ACC112 (cell line): ENCODE data around the gene NECTIN1.

ENCODE experiments used
- H2AFZ ChIP-seq: fragments of 200-600 bp; sonication (generic); one replicate; pipeline ENCODE4 v1.6.0; 2017; ENCODE audit warnings: antibody characterized with exemption, low read length; ENCODE audit not compliant: unreplicated experiment
- H3K27ac ChIP-seq: fragments of 200-600 bp; sonication (generic); 2 replicates; pipeline ENCODE4 v1.5.1; 2014; ENCODE audit warnings: low read depth, mild to moderate bottlenecking, antibody characterized with exemption, low read length, moderate library complexity
- H3K27me3 ChIP-seq: fragments of 200-600 bp; sonication (generic); 2 replicates; pipeline ENCODE4 v1.6.1; 2014; ENCODE audit warnings: mild to moderate bottlenecking, antibody characterized with exemption, low read length, moderate library complexity, mixed read lengths; ENCODE audit not compliant: insufficient read depth
- H3K36me3 ChIP-seq: fragments of 200-600 bp; sonication (generic); 2 replicates; pipeline ENCODE4 v1.6.1; 2016; ENCODE audit warnings: mild to moderate bottlenecking, antibody characterized with exemption, low read length, moderate library complexity, mixed read lengths; ENCODE audit not compliant: insufficient read depth
- H3K4me1 ChIP-seq: fragments of 200-600 bp; sonication (generic); one replicate; pipeline ENCODE4 v1.6.1; 2016; ENCODE audit warnings: low read length, mixed read lengths; ENCODE audit not compliant: insufficient read depth, unreplicated experiment, control insufficient read depth
- H3K4me3 ChIP-seq: fragments of 200-600 bp; sonication (generic); 2 replicates; pipeline ENCODE4 v1.5.1; 2014; ENCODE audit warnings: mild to moderate bottlenecking, low read depth, low read length
- H3K79me2 ChIP-seq: fragments of 200-600 bp; sonication (generic); one replicate; pipeline ENCODE4 v1.6.0; 2016; ENCODE audit warnings: low read length; ENCODE audit not compliant: control insufficient read depth, unreplicated experiment, insufficient read depth

Gene NECTIN1

DNA sequence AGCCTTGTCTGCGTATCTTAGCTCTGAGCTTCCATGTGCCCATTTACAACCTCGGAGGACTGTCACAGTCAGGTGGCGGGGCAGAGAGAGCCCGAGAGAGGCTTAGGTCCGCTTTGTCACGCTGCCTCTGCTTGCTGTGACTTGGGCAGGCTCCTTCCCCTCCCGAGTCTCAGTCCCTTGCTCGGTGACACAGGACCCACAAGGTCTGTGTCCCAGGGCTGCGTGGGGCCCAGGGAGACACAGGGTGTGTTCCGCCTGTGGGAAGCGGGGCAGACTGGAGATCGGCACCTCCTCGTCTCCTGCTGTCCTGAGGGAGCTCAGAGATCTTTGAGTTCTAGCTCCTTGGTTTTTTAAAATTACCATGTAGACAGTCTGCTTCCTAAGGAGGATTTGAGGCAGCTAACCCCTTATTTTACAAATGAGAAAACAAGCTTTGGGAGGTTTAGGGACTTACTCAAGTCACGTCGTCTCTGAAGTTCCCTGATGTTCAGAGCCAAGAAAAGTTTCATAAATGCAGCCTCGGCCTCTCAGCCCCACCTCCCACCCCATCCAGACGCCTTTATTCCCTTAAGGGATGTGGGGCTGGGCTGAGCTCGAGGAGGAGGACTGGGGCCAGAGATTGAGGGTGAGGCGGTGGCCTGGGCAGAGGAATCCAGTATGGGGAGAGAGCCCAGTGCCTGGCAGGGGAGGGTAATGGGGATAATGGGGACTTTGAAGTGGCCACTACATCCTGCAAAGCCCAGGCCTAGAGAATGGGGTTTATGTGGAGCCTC, 103.6 kb downstream of the NECTIN1 start:
- no peaks in the 10 kb centered on the region for H3K27me3 ChIP-seq

DNA sequence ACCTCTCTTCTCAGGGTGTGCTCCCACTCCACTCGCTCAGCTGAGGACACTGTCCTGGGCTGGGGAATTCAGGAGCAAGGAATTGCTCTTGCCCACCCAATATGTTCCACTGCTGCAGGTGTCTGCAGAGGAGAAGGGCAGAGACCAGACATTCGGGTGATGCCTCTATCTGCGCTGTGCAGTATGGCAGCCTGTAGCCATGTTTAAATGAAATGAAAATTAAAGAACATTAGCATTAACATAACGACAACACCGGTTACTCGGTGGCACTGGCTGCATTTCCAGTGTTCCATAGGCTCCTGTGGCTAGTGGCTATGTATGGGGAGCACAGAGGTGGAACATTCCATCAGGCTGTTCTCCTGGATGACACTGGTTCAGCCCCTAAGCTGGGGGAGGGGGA, 104.4 kb downstream of the NECTIN1 start:
- no peak overlapping the region for H3K4me3 ChIP-seq
- no peak overlapping the region for H3K27ac ChIP-seq
- H3K79me2 ChIP-seq, result no peaks in the 10 kb centered on the region
- H3K27me3 ChIP-seq, result no peaks in the 10 kb centered on the region
- H3K36me3 ChIP-seq, result no peaks in the 10 kb centered on the region
- H2AFZ ChIP-seq, result no peak overlapping the region
- H3K4me1 ChIP-seq, result no peaks in the 10 kb centered on the region

More for the DNA sequence above, 103.6 kb downstream of the NECTIN1 start:
- H3K79me2 ChIP-seq, result no peaks in the 10 kb centered on the region
- H3K4me1 ChIP-seq, result no peaks in the 10 kb centered on the region
- H3K27ac ChIP-seq, result no peak overlapping the region
- no peak overlapping the region for H3K4me3 ChIP-seq
- H3K36me3 ChIP-seq, result no peaks in the 10 kb centered on the region
- H2AFZ ChIP-seq, result no peak overlapping the region

DNA sequence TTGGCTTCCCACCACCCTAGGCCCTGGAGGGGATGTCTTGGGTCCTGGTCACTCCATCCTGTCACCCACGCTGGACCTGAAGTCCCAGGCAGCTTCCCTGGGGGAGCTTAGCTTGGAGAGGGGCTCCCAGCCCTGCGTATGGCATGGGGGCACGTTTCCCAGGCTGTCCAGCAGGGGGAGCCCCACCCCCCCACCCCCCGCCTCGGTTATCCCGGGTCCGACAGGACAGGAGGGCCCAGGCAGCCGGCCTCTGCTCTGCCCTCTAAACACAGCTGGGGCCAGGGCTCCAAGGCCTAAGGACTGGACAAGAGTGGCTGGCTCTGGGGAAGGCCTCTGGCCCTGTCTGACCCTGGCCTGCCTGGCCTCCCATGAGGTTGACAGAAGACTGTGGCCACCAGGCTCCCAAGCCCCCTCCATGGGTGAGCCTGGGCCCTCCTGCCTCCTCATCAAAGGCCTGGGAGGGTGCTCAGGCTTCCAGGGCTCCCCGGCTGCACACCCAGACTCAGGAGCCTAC, 104.8 kb downstream of the NECTIN1 start:
- no peak overlapping the region for H2AFZ ChIP-seq
- no peaks in the 10 kb centered on the region for H3K4me1 ChIP-seq
- H3K27ac ChIP-seq, result no peak overlapping the region

DNA sequence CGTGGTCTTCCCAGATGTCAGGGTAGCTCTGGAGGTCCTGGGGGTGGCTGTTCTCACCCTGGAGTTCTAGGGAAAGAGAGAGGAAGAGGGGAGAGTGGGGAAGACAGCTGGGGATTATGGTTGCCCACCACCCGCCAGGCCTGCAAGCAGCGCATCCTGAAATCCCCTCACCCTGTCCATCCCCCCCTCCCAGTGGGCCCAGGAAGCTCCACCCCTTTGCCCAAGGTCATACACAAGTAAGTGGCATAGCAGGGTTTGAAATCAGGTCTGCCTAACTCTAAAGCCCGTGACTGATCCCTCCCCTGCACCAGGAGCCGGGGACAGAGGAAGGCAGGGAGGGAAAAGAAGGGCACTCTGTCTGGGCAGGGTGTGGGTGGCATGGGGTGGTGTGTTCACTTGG, 105.3 kb downstream of the NECTIN1 start:
- Histone ChIP-seq H2AFZ (no peak overlapping the region), H3K36me3 (no peaks in the 10 kb centered on the region), H3K4me1 (no peaks in the 10 kb centered on the region), H3K79me2 (no peaks in the 10 kb centered on the region), H3K4me3 (no peak overlapping the region), H3K27me3 (no peaks in the 10 kb centered on the region), H3K27ac (no peak overlapping the region)

More for the DNA sequence above, 104.8 kb downstream of the NECTIN1 start:
- H3K36me3 ChIP-seq, result no peaks in the 10 kb centered on the region
- no peak overlapping the region for H3K4me3 ChIP-seq
- H3K27me3 ChIP-seq, result no peaks in the 10 kb centered on the region
- H3K79me2 ChIP-seq, result no peaks in the 10 kb centered on the region

DNA sequence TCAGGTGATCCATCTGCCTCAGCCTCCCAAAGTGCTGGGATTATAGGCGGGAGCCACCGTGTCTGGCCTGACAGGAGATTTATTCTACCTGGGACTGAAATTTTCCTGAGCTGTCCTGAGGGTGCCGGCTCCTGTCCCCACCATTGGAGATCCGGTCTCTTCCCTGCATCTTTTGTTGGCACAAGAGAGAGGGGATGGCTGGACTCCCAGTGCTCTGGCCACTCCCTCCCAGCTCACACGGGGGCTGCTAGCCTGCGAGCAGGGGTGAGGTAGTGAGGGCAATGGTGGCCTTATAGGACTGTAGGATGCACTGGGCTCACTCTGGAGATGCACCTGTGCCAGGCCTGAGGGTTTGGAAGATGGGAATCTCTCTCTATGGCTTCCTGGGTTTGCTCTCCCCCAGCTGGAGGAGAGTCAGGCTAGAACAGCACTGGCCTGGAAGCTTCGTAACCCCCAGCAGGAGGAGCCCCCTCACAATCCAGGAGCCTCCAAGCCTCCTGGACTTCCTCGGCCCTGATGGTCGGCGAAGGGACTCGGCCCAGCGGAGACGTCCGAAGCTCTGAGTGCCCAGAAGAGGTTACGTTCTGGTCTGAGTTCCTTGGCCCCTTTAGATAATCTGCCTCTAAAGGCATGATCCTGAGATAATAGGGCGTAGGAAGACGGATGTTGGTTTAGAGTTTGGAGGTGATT, 106.4 kb downstream of the NECTIN1 start:
- Histone ChIP-seq H3K4me1 (no peaks in the 10 kb centered on the region), H3K79me2 (no peaks in the 10 kb centered on the region), H2AFZ (no peak overlapping the region), H3K27ac (no peak overlapping the region), H3K36me3 (no peaks in the 10 kb centered on the region), H3K27me3 (no peaks in the 10 kb centered on the region), H3K4me3 (no peak overlapping the region)

DNA sequence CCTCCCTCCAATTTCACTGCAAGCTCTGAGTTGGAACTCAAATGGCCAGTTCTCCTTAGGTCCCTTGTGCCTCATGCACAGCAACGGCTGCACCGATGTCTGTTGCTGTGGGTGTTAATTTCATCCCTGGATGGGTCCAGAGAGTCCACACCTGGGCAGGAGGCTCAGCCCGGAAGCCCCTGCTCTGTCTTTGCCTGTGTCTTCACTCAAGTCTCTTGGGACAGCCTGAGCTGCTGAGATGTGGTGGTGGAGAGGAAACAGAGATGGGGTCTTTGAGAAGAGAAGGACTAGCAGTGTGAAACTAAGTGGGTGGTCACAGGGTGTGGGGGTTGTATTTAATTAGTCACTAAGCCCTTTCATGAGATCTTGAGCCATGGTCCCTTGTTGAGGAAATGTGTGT, 109.3 kb downstream of the NECTIN1 start:
- Histone ChIP-seq H3K4me1 (peaks cover 23% of the 10 kb centered on the region), H3K79me2 (no peaks in the 10 kb centered on the region), H3K36me3 (no peaks in the 10 kb centered on the region), H2AFZ (no peak overlapping the region), H3K4me3 (no peak overlapping the region), H3K27me3 (no peaks in the 10 kb centered on the region), H3K27ac (no peak overlapping the region)

DNA sequence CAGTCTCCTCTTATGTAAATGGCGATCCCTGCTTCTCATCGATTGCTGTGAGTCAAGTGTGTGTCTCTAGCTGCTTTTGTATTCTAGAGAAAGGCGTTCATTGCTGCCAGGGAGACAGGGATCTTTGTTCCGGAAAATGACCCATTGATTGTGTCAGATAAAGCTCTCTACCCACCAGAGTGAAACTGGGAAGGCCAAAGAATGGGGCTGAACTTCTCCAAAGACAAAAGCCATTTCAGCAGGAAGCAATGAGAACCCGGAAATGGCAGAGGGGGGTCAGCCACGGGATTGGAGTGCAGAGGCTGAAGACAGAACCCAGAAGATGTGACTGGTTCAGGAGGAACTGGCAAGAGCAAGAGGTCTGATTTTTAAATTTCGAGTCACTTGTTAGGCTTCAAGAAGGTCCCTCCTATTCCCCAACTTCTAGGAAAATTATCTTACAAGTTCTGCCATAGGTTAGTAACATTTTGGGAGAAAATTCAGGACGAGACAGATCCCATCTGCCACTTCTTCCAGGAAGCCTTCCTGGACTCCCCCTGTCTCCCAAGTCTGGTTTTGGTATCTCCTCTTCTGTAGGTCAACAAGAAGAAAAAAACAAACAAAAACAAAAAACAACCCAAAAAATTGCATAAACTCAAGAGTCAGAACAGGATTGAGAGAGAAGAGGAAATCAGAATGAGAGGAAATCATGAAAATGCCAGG, 110.6 kb downstream of the NECTIN1 start:
- H3K27ac ChIP-seq, result no peak overlapping the region
- peaks cover 23% of the 10 kb centered on the region for H3K4me1 ChIP-seq
- no peak overlapping the region for H2AFZ ChIP-seq
- H3K27me3 ChIP-seq, result no peaks in the 10 kb centered on the region
- H3K79me2 ChIP-seq, result no peaks in the 10 kb centered on the region
- H3K4me3 ChIP-seq, result no peak overlapping the region
- no peaks in the 10 kb centered on the region for H3K36me3 ChIP-seq

DNA sequence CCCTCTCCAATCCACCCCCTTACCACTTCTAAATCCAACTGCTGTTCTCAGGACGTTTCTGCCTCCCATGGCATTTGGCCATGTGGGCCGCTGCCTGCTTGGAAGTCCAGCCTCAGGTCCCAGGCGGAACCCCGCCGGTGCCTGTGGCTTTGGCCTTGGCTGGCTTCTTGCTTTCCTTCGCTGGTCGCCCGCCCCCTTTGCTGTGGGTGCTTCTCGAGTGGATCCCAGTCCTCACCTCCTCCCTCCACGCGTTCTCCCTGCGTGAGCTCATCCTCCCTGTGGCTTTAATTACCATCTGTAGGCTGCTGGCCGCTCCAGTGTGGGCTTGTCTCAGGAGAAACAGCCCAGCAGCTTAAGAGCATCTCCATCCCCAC, 111.7 kb downstream of the NECTIN1 start:
- H3K4me3 ChIP-seq, result no peak overlapping the region
- no peaks in the 10 kb centered on the region for H3K27me3 ChIP-seq
- no peaks in the 10 kb centered on the region for H3K79me2 ChIP-seq
- H3K4me1 ChIP-seq, result peaks cover 23% of the 10 kb centered on the region
- H2AFZ ChIP-seq, result no peak overlapping the region
- H3K36me3 ChIP-seq, result no peaks in the 10 kb centered on the region
- no peak overlapping the region for H3K27ac ChIP-seq

DNA sequence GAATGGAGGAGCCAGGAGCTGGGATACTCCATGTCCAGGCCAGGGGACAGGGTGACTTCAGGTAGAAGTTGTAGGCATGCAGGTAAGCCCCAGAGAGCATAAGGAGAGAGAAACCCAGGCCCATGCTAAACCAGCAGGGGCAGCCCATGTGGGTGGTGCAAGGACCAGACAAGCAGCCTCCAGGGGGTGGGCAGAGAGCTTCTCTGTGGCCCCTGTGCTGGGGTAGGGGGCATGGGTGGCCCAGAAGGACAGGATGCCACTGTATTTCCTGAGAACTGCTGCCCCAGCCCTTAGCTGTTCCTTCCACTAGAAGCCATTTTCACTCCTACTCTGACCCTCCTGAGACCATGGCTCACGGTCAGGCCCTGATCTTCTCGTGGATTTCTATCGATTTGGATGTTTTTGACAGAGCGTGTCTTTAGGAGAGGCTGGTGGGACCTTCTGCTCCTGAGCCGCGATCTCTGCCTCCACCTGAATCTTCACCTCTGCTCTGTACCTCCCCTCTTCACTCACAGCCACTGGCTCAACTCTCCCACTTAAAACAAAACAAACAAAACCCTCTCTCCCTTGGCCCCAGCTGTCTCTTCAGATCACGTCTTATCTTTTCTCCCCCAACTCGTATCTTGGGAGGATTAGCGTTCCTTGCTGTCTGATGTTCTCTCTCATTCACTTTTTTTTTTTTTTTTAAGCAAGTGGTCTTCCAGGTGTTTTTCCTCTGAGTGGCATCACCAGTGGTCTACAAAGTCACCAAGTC, 112.2 kb downstream of the NECTIN1 start:
- Histone ChIP-seq H3K27me3 (no peaks in the 10 kb centered on the region), H3K27ac (no peak overlapping the region), H2AFZ (no peak overlapping the region), H3K36me3 (no peaks in the 10 kb centered on the region), H3K4me3 (no peak overlapping the region), H3K79me2 (no peaks in the 10 kb centered on the region), H3K4me1 (peaks cover 23% of the 10 kb centered on the region)

DNA sequence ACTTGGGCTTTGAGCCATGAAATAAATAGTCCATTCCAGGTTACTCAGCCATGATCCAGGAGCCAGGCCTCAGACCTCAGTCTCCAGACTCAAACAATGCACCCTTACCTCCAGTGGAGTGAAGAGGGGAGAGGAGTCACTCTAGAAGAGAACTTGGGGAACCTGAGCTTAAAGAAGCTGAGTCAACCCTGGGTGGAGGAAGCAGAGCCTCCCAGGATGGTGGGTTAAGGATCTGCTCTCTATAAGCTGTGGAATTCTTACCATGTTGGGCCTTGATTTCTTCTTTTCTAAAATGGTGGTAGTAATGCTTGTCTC, 113.2 kb downstream of the NECTIN1 start:
- Histone ChIP-seq H3K4me1 (peaks cover 23% of the 10 kb centered on the region), H3K27ac (peak overlapping the region; percentile 66), H2AFZ (peak overlapping the region; percentile 27), H3K4me3 (no peak overlapping the region), H3K36me3 (no peaks in the 10 kb centered on the region), H3K27me3 (no peaks in the 10 kb centered on the region), H3K79me2 (no peaks in the 10 kb centered on the region)
